CD4-positive, alpha-beta T cell treated with Interleukin-17A for 1 hour (primary cell): Measurements from ENCODE around the gene GNB4.
A peak's percentile ranks its signal among the peaks of the same experiment; 100 is the strongest.

ENCODE experiments used
- DNase-seq: peaks from one replicate; pipeline ENCODE4 v3.0.0-alpha.2; 2020

GNB4 gene

DNA sequence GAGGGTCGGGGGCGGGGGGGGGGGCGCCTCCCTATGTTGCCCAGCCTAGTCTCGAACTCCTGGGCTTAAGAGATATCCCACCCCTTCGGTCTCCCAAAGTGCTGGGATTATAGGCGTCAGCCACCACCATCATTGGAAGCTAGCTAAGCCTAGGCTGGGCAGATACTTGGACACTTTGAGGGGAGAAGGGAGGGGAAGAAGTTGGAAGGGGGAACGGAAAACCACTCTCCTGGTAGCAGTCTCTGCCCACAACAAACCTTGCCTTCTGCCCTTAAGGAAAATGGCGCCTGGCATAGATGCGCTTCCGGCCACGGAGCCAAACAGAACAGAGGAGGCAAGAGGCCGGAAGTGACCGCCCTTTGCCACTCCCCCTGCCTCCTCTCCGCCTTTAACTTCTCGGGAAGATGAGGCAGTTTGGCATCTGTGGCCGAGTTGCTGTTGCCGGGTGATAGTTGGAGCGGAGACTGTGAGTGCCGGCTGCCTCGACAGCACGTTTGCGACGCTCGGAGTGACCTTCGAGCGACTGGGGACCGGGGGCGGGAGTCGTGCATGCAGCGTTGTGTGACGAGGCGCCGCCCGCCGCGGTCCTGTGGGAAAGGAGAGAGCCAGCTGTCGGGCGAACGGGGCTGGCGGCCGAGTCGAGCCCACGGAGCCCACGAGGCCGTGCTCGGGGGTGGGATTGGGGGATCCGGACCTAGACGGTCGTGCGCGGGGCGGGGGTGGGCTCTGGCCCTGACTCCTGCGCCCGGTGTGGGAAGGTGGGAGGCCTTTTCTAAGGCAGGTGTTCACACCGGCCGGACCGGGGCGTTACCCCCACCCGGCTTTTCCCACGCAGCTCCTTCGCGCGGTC is 103.7 kb downstream of the GNB4 start, which contains the start of gene MFN1:
TSS of gene MFN1 (plus strand) at position 365 of the 850 bp plus-strand sequence. CDS start 1,143 bp downstream, outside the sequence.
- peak; percentile 93 for DNase-seq
